Mammary epithelial cell (primary cell): ENCODE measurements around the gene FBXO11.

ENCODE experiments used
- EZH2 ChIP-seq: IDR thresholded peaks from 2 replicates; pipeline ENCODE4 v1.6.1; 2012; ENCODE audit warnings: low read length, inconsistent platforms, borderline replicate concordance
- TF ChIP-seq, protein P1 (sequence below), 2 donors: IDR thresholded peaks in 1 of 2; conservative IDR thresholded peaks in 1 of 2; 2 replicates each; pipeline ENCODE4 v1.5.1; 2011 to 2012; ENCODE audit warnings: inconsistent platforms in 2 of 2, low read length in 2 of 2, mild to moderate bottlenecking in 2 of 2, control low read depth in 1 of 2, low read depth in 1 of 2; ENCODE audit not compliant: insufficient read depth in 1 of 2; ENCODE audit errors: extremely low read depth in 1 of 2

DNA sequence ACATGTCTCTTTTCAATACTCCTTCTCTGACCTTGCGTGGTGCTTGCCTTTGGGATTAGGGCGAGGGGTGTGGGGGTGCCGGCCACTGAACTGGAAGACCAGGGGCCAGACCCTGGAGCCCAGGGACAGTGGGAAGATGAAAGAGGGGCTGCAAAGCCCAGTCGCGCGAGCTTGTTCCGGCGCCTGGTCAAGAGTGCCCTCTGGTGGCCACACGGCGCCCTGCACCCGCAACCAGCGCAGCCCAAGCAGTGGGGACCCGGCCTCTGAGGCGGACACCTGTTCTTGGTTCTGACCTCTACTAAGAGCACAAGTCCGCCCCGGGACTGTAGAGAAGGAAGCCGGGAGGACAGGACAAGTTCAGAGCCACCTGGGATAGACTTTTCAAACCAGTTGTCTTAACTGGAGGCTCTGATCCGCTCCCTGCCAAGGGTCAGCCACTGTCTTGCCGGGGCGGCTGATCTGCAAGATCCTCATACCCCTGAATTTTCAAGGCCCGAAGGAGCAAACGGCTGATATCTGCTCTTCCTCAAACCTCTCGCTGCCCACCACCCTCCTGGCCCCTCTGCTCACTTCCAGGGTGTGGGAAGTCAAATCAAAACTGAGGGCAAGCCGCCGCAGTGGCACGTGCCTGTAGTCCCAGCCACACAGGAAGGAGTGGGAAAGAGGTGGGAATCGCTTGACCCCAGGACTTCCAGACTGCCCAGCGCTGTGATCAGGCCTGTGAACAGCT lies 138.3 kb downstream of the FBXO11 start:
- TF ChIP-seq, protein P1, sequence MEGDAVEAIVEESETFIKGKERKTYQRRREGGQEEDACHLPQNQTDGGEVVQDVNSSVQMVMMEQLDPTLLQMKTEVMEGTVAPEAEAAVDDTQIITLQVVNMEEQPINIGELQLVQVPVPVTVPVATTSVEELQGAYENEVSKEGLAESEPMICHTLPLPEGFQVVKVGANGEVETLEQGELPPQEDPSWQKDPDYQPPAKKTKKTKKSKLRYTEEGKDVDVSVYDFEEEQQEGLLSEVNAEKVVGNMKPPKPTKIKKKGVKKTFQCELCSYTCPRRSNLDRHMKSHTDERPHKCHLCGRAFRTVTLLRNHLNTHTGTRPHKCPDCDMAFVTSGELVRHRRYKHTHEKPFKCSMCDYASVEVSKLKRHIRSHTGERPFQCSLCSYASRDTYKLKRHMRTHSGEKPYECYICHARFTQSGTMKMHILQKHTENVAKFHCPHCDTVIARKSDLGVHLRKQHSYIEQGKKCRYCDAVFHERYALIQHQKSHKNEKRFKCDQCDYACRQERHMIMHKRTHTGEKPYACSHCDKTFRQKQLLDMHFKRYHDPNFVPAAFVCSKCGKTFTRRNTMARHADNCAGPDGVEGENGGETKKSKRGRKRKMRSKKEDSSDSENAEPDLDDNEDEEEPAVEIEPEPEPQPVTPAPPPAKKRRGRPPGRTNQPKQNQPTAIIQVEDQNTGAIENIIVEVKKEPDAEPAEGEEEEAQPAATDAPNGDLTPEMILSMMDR (conservative IDR thresholded peaks at IDR 0.05 in 1 of 2, IDR thresholded peaks at IDR 0.05 in 1 of 2; ENCODE audit: extremely low read depth in 1 of 2, insufficient read depth in 1 of 2, low read depth in 1 of 2, low read length in 2 of 2) = peak; percentile 84 to 99
- TF ChIP-seq EZH2 = no peak
